ENCODE measurements around the gene PCGF2.
A peak's percentile ranks its signal among the peaks of the same experiment; 100 is the strongest.
"Not testable (repeated sequence)": the region's sequence is repeated elsewhere in the genome, so short reads cannot be mapped to it uniquely, and the experiment has no call there.

The PCGF2 gene

GRCh38 chr17:38733982-38734973, 13.9 kb downstream of the PCGF2 start:
- peak in 1 of 2 donors; percentile 25 for DNase-seq

- DNase-seq: no peak
These were observed 14.7 kb downstream of the PCGF2 start for GRCh38 chr17:38733282-38733981.

GRCh38 chr17:38732376-38733281, 15.5 kb downstream of the PCGF2 start:
- DNase-seq: no peak

GRCh38 chr17:38731526-38732294, 16.4 kb downstream of the PCGF2 start:
- DNase-seq: no peak

- no peak for DNase-seq
These were observed 17.4 kb downstream of the PCGF2 start for GRCh38 chr17:38730526-38731379.

GRCh38 chr17:38729886-38730525, 18.1 kb downstream of the PCGF2 start, which contains the start of gene CISD3:
TSS of gene CISD3 (plus strand) at chr17:38730341. CDS start at chr17:38730359, 18 bp downstream.
- peak; percentile 88 to 92 for DNase-seq

- no peak for DNase-seq
These were observed 18.7 kb downstream of the PCGF2 start for GRCh38 chr17:38729368-38729885.

GRCh38 chr17:38728290-38728831, 19.8 kb downstream of the PCGF2 start:
- DNase-seq: peak; percentile 81 to 88

- peak; percentile 76 to 83 for DNase-seq
These were observed 20.4 kb downstream of the PCGF2 start for GRCh38 chr17:38727736-38728135.

- not testable (repeated sequence) for DNase-seq
These were observed 22.0 kb downstream of the PCGF2 start for GRCh38 chr17:38726145-38726544.

- no peak for DNase-seq
These were observed 23.1 kb downstream of the PCGF2 start for GRCh38 chr17:38725066-38725465.

GRCh38 chr17:38724337-38724988, 23.7 kb downstream of the PCGF2 start:
- no peak for DNase-seq

- DNase-seq: no peak
These were observed 26.3 kb downstream of the PCGF2 start for GRCh38 chr17:38721802-38722201.

- DNase-seq: no peak
These were observed 27.2 kb downstream of the PCGF2 start for GRCh38 chr17:38720941-38721340.

- DNase-seq: no peak
These were observed 28.0 kb downstream of the PCGF2 start for GRCh38 chr17:38719943-38720641.

- DNase-seq: no peak
These were observed 28.7 kb downstream of the PCGF2 start for GRCh38 chr17:38719289-38719942.

GRCh38 chr17:38717139-38717745, 30.9 kb downstream of the PCGF2 start:
- DNase-seq: no peak

Data from CD4-positive, alpha-beta T cell treated with Interferon alpha-2 for 1 hour (primary cell).